NCI-H2029 (cell line): ENCODE data around the gene KSR2.

ENCODE experiments used
- DNase-seq: peaks from one replicate; lab custom pipeline; 2025; lab: John Stamatoyannopoulos, UW

KSR2 gene

DNA sequence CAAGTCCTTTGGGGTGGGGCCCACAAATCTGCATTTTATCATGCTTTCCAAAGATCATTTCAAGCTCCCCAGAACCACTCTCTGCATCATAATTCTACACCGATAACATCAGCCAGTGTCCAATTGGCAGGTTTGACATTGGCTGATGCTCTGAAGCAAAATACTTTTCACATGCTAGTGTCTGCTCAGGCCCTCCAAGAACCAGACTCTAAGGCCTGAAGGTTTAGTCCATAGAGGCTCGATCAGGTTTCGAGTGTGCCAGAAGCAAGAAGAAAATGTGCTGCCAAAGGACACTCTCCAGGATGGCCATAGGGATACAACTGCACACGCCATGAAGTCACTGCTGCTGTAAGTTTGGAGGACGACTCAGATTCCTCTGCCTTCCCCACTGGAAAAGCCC is 280.3 kb downstream of the KSR2 start:
- no peak for DNase-seq

DNA sequence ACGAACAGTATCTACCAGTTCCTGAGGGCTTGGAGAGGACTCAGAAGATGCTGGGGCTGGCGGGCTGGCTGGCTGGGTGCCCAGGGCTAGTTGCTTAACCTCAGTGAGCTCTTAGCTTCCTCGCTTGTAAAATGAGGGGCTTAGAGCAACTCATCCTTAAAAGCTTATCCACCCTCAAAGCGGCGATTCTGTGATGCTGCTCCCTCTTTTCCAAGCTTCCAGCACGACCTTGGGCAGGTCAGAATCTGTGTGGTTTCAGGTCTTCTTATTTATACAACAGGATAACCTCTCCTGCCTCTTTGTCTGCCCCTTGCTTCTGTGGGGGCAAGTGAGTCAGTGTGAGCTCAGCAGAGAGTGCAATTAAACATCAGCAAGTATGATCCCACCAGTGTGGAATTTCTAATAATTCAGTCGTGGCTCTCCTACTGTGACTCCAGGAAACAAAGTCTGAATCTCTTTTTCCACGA is 281.8 kb downstream of the KSR2 start:
- no peak for DNase-seq

DNA sequence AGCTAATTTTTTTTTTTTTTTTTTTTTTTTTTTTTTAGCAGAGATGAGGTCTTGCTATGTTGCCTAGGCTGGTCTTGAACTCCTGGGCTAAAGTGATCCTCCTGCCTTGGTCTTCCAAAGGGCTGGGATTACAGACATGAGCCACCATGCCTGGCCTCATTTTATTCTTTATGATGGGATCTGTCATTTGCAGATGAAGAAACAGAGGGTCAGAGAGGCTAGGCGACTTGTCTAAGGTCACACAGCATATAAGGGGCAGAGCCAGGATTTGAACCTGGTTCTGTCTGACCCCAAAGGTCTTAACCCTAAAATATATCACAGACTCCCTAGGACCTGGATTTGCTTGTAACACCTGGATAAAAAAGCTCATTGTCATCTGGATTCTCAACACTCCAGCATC is 282.6 kb downstream of the KSR2 start:
- DNase-seq = no peak

DNA sequence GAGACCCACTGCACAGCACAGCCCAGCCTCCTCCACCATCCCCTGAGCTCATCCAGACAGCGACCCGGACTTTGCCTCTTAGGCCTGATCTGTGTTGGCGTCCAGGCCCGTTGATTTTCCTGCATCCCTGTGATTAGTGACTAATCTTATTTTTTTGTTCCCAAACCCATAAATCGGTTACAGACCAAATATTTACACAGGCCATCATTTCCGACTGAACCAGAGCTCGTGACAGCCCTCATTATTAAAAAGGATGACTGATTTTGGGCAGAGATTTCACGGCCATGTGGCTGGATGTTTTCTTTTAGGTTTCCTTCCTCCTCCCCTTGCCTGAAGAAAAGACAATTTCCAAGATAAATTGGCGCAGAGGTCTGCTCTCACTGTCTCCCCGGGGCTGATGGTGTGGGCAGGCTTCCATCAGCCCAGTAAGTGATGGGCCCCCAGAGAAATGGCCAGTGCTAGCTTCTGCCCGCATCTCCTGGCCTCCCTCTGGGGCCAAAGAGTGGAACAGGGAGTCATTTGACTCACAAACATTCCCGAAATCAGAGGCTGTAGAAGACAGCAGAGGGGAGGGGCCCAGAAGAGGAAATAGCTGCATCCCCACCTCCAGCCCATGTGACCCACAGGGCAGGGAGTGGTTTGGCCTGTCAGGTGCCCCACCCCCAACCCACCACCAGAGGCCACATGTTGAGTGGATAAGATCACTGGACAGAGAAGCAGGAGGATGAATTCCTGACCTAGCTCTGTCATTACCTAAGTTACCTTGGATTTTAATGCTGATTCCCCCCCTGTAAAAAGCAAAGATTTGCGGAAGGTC is 283.5 kb downstream of the KSR2 start:
- peak; percentile 34 for DNase-seq

DNA sequence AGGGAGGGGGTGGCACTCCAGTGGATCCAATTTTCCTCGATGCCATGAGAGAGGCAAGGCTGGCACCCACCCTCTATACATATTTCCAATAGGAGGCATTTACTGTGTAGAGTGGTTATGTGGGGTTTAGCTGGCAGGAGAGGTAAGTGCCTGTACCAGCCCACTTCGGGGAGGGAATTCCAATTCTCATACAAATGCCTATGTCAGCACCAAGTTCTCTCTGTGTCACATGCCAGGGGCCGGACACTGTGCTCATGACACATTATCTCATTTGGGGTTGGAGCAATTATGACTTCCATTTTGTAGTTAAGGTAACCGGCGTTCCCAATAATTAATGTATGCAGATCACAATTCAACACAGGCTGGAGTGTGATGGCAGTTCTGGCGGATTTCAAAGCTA is 284.3 kb downstream of the KSR2 start:
- no peak for DNase-seq

DNA sequence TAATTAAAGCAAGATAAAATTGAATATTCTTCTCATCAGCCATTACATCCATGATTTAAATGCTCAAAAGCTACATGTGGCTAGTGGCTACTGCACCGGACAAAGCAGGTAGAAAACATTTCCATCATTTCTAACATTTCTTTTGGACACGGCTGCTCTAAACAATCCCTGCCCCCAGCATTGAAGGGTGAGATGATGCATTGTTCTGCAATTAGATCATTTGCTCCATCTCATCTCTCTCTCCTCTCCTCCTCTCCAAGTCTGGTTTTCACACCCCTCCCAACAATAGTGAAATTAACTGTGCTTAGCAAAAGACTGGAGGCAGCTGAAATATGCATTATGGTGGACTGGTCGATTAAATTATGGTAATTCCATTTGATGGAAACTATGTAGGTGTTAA is 288.5 kb downstream of the KSR2 start:
- no peak for DNase-seq

DNA sequence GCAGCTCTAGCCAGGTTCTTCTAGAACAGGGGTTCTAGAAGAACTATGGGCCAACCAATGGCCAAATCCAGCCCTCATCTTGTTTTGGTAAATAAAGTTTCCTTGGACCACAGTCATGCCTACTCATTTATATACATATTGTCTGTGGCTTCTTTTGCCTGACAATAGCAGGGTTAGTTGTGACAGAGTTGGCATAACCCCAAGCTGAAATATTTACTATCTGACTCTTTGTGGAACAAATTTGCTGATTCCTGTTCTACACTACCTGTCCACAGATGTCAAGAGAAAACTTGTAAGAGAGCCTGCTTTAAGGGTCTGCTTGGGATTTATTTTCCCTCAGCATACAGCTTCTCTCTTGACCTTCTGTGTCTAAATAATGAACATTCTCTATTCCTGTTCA is 289.0 kb downstream of the KSR2 start:
- DNase-seq = no peak

DNA sequence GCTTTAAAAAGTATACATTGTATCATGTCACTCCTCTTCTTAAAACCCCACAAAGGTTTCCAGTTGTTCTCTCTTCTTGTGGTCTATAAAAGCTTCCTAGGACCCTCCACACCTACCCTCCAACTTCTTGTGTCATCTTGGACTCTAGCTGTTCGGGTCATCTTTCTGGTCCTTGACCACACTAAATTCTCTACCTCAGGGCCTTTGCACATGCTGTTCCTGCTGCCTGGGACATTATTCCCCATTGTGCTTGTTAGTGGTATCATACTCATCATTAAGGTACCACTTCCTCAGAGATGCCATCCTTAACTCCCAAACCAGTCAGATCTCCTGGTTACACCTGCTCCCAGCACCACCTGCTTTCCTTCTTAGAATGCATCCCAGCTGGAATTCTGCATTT is 294.0 kb downstream of the KSR2 start:
- DNase-seq = no peak

DNA sequence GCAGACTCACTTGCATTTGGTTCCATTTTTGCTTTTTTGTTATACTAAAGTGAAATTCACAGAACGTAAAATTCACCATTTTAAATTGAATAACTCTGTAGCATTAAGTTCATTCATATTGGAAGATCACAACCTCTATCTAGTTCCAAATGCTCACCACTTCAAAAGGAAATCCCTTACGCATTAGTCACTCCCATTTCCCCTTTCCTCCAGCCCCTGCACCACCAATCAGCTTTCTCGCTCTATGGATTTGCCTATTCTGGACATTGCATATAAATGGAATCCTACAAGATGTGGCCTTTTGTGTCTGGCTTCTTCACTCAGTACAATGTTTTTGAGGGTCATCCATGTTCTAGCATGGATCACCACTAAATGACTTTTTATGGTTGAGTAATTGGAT is 294.5 kb downstream of the KSR2 start:
- no peak for DNase-seq

DNA sequence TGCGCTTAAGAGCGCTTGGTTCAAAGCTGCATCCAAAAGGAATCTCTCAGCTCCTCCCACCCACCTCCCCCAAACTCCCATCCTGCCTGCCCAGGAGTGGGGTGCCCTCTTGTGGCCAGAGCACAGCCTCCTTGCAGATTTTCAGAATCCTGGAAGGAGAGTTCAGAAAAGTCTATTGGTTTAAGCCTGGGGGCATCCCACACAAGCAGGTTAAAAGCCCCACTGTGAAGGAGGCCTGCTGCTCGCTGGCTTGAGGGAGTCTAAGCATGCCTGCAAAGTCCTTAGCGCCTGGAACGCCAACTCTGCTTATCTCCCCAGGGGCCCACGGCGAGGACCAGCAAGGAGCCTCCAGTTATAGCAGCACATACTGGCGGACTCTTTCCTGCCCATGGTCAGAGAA is 297.1 kb downstream of the KSR2 start:
- peak; percentile 17 for DNase-seq

DNA sequence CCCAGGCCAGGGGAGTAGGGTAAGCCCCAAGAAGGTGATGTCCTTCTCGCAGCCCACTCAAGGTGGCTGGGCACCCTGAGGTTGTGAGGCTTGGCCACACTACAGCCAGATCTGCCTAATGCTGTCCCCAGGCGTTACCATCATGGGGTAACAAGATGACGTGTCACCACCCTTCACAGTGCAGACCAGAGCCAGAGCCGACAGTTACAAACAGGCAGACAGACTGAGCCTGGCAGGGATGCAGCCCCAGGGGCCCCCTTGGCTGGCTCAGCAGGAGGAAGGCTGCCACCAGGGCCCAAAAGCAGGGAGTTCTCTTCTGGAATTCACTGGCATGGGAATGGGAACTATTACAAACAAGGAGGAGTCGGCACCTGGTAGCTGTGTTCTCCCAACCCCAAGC is 304.6 kb downstream of the KSR2 start:
- DNase-seq = no peak

DNA sequence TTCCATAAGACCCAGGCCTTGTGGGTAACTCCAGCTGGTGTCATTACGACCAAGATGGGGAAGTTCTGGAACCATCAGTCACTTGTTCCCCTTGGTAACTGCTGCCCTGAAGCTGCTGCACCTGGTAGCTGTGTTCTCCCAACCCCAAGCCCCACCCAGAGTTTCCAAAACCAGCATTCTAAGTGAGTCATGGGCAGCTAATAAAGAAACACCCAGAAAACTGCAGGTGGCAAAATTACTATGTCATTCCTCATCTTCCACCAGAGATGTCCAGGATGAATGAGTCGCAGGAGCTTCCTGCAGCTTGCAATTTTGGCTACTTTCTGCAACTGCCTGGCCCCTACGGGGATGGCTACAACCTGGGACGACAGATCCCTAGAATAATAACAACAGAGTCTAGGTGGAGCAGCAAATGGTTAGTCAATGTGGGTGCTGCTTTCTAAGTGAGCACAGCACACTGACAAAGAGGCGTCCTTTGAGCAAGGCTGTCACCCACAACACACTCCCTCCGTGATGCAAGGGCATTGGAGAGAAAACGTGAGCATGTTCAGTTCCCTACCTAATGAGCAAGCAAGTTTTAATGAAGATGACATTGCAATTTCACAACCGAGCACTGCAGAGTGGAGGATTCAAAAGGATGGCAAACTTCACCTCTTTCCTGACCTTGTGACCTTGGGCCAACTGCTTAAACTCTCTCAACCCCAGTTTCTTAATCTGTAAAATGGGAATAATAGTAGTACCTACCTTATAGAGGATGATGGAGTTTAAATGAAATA is 306.0 kb downstream of the KSR2 start:
- DNase-seq = no peak

DNA sequence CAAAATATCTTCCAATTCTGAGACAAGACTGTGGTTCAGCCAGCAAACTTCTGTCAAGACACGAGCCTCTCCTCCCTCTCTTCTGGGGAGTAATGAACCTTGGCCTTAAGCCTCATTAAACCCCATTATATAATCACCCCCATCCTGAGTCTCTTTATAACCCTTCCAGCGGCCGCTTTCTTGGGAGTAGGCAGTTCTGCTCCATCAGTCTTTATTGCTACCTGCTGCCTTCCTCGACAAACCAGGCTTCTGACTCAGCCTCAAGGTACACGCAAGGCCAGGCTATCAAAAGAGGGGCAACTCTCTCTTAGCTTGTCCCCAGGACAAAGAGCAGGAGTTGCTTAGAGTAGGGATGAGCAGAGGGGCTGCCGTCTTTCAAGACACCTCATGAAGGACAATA is 306.6 kb downstream of the KSR2 start:
- no peak for DNase-seq

DNA sequence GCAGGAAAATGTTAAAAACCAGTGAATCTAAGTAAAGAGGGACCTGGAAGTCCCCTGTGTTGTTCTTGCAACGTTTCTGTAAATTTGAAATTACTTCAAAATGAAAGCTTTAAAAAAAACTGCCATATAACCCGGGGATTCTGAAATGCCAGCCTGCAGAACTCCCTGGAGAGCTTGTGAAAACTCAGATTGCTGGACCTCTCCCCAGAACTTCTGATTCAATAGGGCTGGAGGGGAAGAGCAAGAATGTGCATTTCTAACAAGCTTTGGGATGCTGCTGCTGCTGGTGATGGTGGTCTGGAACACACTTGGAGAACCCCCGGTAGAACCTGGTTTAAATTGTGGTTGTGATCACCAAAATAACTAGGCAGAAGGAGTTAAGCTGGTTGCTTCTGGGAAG is 307.3 kb downstream of the KSR2 start:
- no peak for DNase-seq

DNA sequence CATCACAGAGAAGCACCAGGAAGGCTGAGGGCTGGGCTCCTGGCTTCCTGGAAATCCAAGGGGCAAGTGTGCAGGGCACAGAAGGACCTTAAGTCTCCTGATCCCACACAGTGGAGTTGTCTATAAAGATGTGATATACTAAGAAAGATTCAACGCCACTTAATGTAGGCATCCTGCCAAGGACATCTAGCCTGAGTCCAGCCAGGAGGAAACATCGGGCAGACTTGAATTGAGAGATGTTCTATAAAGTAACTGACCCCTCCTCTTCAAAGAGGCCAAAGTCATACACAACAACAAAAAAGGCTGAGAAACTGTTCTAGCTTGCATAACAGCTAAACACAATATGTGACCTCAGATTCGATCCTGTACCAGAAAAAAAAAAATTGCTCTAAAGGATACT is 307.9 kb downstream of the KSR2 start:
- no peak for DNase-seq

DNA sequence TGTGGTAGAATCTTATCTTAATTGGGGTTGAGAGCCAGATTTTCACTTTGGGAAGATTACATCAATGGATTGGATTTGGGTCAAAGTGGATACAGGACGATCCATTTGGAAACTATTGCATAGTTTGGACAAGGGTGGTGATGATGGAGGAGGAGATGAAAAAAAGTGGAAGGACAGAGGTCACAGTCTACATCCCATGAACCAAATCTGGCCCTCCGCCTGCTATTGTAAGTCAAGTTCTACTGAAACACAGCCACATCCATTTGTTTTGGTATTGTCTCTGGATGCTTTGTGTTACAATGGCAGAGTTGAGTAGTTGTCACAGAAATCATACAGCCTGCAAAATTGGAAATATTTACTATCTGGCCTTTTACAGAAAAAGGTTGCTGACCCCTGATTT is 310.6 kb downstream of the KSR2 start:
- no peak for DNase-seq

DNA sequence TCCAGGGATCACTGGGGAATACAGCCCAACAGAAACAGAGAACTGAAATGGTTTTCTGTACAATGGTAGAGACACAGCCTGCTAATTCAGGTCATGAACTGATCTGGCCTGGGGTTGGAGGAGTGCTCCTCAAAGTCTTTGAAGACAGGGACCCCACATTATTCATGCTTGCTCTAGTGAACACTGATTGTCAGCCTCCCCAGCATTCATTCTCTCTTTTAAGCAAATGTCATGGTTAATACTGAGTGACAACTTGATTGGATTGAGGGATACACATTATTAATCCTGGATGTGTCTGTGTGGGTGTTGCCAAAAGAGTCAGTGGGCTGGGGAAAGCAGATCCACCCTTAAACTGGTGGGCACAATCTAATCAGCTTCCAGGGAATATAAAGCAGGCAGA is 319.0 kb downstream of the KSR2 start:
- no peak for DNase-seq

DNA sequence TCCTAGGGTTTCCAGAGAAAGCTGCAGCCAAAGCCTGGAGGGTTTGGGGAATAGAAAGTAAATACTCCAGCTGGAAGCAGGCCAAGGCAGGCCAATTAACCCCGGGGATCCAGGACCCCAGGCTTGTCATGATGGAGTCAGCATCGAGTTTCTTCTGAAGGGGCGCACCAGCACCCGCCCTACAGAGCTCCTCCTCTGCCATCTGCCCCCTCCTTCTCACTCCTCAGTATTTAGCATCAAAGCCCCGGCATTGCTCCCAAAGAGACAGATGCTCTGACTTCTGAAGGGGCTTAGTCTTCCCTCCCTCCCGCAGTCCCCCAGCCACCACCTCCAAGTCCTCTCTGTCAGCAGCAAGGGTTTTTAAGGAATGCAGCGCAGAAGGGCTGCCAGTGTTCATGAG is 322.3 kb downstream of the KSR2 start:
- DNase-seq = no peak

DNA sequence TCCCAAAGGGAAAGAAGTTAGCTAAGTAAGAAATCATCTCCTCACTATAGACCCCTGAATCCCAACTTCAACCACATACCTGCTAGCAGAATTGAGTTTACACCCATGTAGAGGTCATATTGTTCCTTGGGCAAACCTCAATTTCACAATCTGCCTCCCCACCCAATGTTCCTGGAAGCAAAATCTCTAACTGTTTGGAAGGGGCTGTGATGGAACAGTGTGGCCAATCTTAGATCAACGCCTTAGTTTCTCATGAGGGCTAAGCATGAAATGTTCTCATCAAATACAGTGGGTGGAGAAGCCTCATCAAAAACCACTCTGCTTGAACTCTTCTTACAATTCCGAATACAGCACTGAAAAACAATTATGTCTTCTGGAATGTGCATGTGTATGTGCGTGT is 323.3 kb downstream of the KSR2 start:
- no peak for DNase-seq

DNA sequence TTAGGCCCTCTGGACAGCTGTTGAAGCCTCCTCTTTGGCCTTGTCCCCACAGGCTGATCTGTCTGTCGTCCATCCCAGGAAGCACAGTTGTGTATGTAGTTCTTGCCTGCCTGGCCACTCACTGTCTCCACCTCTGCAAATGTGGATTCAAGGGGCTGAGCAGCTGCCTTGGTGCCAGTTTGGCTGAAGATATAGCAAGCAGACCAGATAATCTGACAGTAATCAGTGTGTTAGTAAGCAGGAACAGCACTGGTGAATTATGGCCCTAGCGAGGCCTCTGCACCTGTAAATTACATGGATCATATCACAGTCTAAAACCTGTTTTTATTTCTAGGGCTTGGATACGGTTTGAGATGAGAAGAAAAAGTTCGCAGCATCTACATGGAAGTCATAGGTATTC is 324.8 kb downstream of the KSR2 start:
- DNase-seq = no peak

DNA sequence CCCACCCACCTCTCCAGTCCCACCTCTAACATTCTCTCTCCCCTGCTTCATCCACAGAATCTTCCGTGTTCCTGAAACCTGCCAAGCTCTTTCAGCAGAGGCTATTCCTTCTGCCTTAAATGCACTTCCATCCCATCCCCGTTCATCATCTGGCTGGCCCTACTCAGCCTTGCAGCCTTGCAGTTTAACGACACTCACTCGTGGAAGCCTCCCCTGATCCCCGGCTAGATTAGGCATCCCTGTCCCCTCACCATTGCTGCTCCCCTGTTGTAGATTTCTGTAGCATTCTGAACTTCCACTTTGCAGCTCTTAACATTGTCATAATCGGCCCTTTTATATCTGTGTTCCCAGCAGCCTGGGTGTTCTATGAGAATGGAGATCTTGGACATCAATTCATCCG is 326.9 kb downstream of the KSR2 start:
- no peak for DNase-seq

DNA sequence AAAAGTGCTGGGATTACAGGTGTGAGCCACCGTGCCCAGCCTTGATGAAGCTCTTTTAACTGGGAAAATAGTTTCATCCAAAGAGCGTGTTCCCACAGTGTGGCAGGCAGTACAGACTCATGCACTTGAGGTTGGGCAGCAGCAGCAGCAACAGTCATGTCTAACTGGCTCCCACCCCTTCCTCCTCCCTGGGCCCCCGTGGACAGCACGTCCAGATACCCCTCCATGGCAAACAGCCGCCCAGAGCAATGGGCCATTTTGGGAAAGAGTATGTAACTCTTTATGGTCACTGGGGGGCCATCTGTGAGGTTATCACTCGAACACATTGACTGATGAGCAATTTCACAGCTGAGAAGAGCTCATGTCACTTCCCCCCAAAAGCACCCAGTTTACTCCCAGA is 328.3 kb downstream of the KSR2 start:
- DNase-seq = no peak

DNA sequence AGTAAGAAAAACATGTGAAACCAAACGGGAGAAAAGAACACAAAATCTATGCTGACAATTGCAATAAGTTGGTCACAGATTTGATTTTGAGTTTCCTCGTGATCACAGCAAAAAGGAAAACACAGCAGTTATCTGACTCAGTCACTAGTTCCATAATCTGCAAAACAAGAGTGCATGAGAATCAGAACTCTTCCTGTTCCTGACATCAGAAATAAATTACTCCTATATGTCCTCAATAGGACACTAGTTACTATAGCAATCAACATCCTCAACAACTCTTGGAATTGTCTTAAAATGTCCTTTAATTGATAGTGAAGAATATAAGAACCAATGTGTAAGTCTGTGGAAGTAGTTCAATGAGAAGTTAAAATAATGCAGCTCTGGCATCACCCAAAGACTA is 339.3 kb downstream of the KSR2 start:
- no peak for DNase-seq

DNA sequence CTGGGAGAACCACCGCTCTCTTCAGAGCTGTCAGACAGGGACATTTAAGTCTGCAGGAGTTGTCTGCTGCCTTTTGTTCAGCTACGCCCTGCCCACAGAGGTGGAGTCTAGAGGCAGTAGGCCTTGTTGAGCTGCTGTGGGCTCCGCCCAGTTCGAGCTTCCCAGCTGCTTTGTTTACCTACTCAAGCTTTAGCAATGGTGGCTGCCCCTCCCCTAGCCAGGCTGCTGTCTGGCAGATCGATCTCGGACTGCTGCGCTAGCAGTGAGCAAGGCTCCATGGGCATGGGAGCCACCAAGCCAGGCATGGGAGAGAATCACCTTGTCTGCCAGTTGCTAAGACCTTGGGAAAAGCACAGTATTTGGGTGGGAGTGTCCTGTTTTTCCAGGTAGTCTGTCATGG is 340.1 kb downstream of the KSR2 start:
- DNase-seq = peak; percentile 39
